SK-N-MC (cell line): ENCODE data around the gene HP.
A peak's percentile ranks its signal among the peaks of the same experiment; 100 is the strongest.

Source experiments
- DNase-seq: peaks from one replicate; pipeline ENCODE4 v3.0.0-alpha.2; 2011; ENCODE audit warnings: low read depth, low spot score
- H3K27ac ChIP-seq: fragments of 200-600 bp; sonication (generic); 2 replicates; pipeline ENCODE4 v1.5.1; 2016; ENCODE audit warnings: mixed run types
- H3K36me3 ChIP-seq: fragments of 200-600 bp; sonication (generic); 2 replicates; pipeline ENCODE4 v1.6.1; 2017; ENCODE audit warnings: antibody characterized with exemption, low read length, mixed read lengths; ENCODE audit not compliant: insufficient read depth
- H3K4me3 ChIP-seq: fragments of 200-600 bp; sonication (generic); 2 replicates; pipeline ENCODE4 v1.5.1; 2016
- H3K9ac ChIP-seq: fragments of 200-600 bp; sonication (generic); 2 replicates; pipeline ENCODE4 v1.8.0; 2017; ENCODE audit warnings: mixed run types, mixed read lengths; ENCODE audit not compliant: insufficient read length
- H3K9me3 ChIP-seq: fragments of 200-600 bp; sonication (generic); 2 replicates; pipeline ENCODE4 v1.6.1; 2017; ENCODE audit warnings: low read depth, mild to moderate bottlenecking, antibody characterized with exemption, low read length, moderate library complexity, mixed read lengths
- EZH2 ChIP-seq: fragments of 200-600 bp; sonication (generic); IDR thresholded peaks from one replicate; pipeline ENCODE4 v1.6.1; 2017; ENCODE audit warnings: antibody characterized with exemption
- FOXP2 ChIP-seq: optimal IDR thresholded peaks from 2 replicates; pipeline ENCODE3; 2011; ENCODE audit warnings: mild to moderate bottlenecking, moderate library complexity; ENCODE audit not compliant: insufficient read depth; ENCODE audit errors: extremely low read length, control extremely low read depth
- POLR2AphosphoS5 ChIP-seq: IDR thresholded peaks from 2 replicates; pipeline ENCODE4 v1.6.1; 2012; ENCODE audit warnings: mild to moderate bottlenecking, low read depth, low read length, borderline replicate concordance

HP gene

GRCh38 chr16:72091217-72091616 is 36.9 kb downstream of the HP start:
- H3K9ac ChIP-seq: no peak overlapping the region
- peaks cover 12% of the 10 kb centered on the region; the same call in 1 of the 2 replicates for H3K36me3 ChIP-seq
- H3K4me3 ChIP-seq: no peak overlapping the region
- H3K27ac ChIP-seq: no peak overlapping the region
- TF ChIP-seq POLR2AphosphoS5 (no peak), EZH2 (no peak), FOXP2 (no peak)
- H3K9me3 ChIP-seq: no peaks in the 10 kb centered on the region
- no peak for DNase-seq

- peaks cover 10% of the 10 kb centered on the region; the same call in 1 of the 2 replicates for H3K36me3 ChIP-seq
- no peak overlapping the region for H3K27ac ChIP-seq
- no peak for DNase-seq
These were observed 38.6 kb downstream of the HP start for GRCh38 chr16:72092832-72093447.

GRCh38 chr16:72093448-72094265 is 39.4 kb downstream of the HP start, which contains the start of the genes DHX38 and TXNL4B:
Gene DHX38 (plus strand): TSS chr16:72093847. CDS start chr16:72096158, 2,311 bp downstream.
Gene TXNL4B (minus strand): TSS chr16:72093620. CDS start chr16:72090749, 2,871 bp downstream.
- DNase-seq: peak; percentile 86
- peak; percentile 69 for TF ChIP-seq POLR2AphosphoS5
- TF ChIP-seq FOXP2: no peak
- peak within 1 kb of the TSS; percentile 90 for H3K9ac ChIP-seq
- H3K36me3 ChIP-seq: peaks cover 10% of the 10 kb centered on the region; the same call in 1 of the 2 replicates
- H3K4me3 ChIP-seq: peak within 1 kb of the TSS; percentile 89
- no peaks in the 10 kb centered on the region for H3K9me3 ChIP-seq
- peak within 1 kb of the TSS; percentile 71; the same call in 1 of the 2 replicates for H3K27ac ChIP-seq

More at GRCh38 chr16:72092832-72093447, 38.6 kb downstream of the HP start:
- H3K9ac ChIP-seq: peak overlapping the region; percentile 85
- H3K4me3 ChIP-seq: peak overlapping the region; percentile 89
- TF ChIP-seq EZH2 (no peak), FOXP2 (no peak), POLR2AphosphoS5 (no peak)
- H3K9me3 ChIP-seq: no peaks in the 10 kb centered on the region

GRCh38 chr16:72094266-72094610 is 39.9 kb downstream of the HP start:
- no peak for DNase-seq
- H3K27ac ChIP-seq: no peak overlapping the region
- H3K36me3 ChIP-seq: peaks cover 10% of the 10 kb centered on the region; the same call in 1 of the 2 replicates

GRCh38 chr16:72098936-72099335 is 44.6 kb downstream of the HP start:
- Histone ChIP-seq H3K36me3 (peaks cover 12% of the 10 kb centered on the region; the same call in 1 of the 2 replicates), H3K4me3 (no peak overlapping the region), H3K9me3 (no peaks in the 10 kb centered on the region), H3K9ac (no peak overlapping the region), H3K27ac (no peak overlapping the region)
- no peak for TF ChIP-seq POLR2AphosphoS5
- no peak for TF ChIP-seq EZH2
- TF ChIP-seq FOXP2: no peak
- DNase-seq: no peak

More at GRCh38 chr16:72094266-72094610, 39.9 kb downstream of the HP start:
- Histone ChIP-seq H3K4me3 (peak overlapping the region; percentile 89), H3K9me3 (no peaks in the 10 kb centered on the region), H3K9ac (peak overlapping the region; percentile 90)
- TF ChIP-seq EZH2: no peak

GRCh38 chr16:72099377-72099818 is 45.1 kb downstream of the HP start:
- Histone ChIP-seq H3K36me3 (peaks cover 12% of the 10 kb centered on the region; the same call in 1 of the 2 replicates), H3K9ac (no peak overlapping the region), H3K27ac (no peak overlapping the region), H3K4me3 (no peak overlapping the region), H3K9me3 (no peaks in the 10 kb centered on the region)
- no peak for DNase-seq
- no peak for TF ChIP-seq POLR2AphosphoS5
- no peak for TF ChIP-seq FOXP2
- TF ChIP-seq EZH2: no peak

GRCh38 chr16:72101195-72101594 is 46.9 kb downstream of the HP start:
- no peak overlapping the region for H3K9ac ChIP-seq
- TF ChIP-seq FOXP2: no peak
- no peak for TF ChIP-seq EZH2
- TF ChIP-seq POLR2AphosphoS5: no peak
- H3K4me3 ChIP-seq: no peak overlapping the region
- DNase-seq: no peak
- H3K9me3 ChIP-seq: no peaks in the 10 kb centered on the region
- peaks cover 23% of the 10 kb centered on the region; the same call in 1 of the 2 replicates for H3K36me3 ChIP-seq
- no peak overlapping the region for H3K27ac ChIP-seq

- TF ChIP-seq FOXP2 (no peak), EZH2 (no peak), POLR2AphosphoS5 (no peak)
- no peak for DNase-seq
- no peak overlapping the region for H3K4me3 ChIP-seq
- no peak overlapping the region for H3K9ac ChIP-seq
- H3K36me3 ChIP-seq: peaks cover 29% of the 10 kb centered on the region; the same call in 1 of the 2 replicates
- H3K27ac ChIP-seq: no peak overlapping the region
- H3K9me3 ChIP-seq: no peaks in the 10 kb centered on the region
These were observed 50.6 kb downstream of the HP start for GRCh38 chr16:72104905-72105304.
